NT2/D1 (cell line): ENCODE data around the gene CRISPLD2.
A peak's percentile ranks its signal among the peaks of the same experiment; 100 is the strongest.

ENCODE experiments used
- DNase-seq: peaks from one replicate; pipeline ENCODE4 v3.0.0-alpha.2; 2011; ENCODE audit warnings: low read depth, low spot score
- H3K27me3 ChIP-seq: 2 replicates; pipeline ENCODE4 v1.6.0; 2011; ENCODE audit warnings: mild to moderate bottlenecking; ENCODE audit not compliant: insufficient read length, insufficient read depth
- H3K36me3 ChIP-seq: 2 replicates; pipeline ENCODE4 v1.6.1; 2011; ENCODE audit warnings: mild to moderate bottlenecking, low read length, mixed read lengths; ENCODE audit not compliant: insufficient read depth, insufficient read length
- H3K4me1 ChIP-seq: 2 replicates; pipeline ENCODE4 v1.5.1; 2011; ENCODE audit not compliant: insufficient read depth, insufficient read length
- H3K4me3 ChIP-seq: 2 replicates; pipeline ENCODE4 v1.5.1; 2011; ENCODE audit warnings: low read depth; ENCODE audit not compliant: insufficient read length
- H3K9ac ChIP-seq: 2 replicates; pipeline ENCODE4 v1.6.0; 2011; ENCODE audit warnings: low read depth; ENCODE audit not compliant: insufficient read length
- H3K9me3 ChIP-seq: 2 replicates; pipeline ENCODE4 v1.5.1; 2011; ENCODE audit warnings: mild to moderate bottlenecking, low read length; ENCODE audit not compliant: insufficient read depth
- SUZ12 ChIP-seq: IDR thresholded peaks from 2 replicates; pipeline ENCODE4 v1.6.1; 2011; ENCODE audit not compliant: insufficient read length, insufficient read depth; ENCODE audit errors: extremely low read depth
- YY1 ChIP-seq: IDR thresholded peaks from 2 replicates; pipeline ENCODE4 v1.6.1; 2011; ENCODE audit not compliant: insufficient read length, insufficient read depth
- ZNF274 ChIP-seq: IDR thresholded peaks from 2 replicates; pipeline ENCODE4 v1.6.1; 2011; ENCODE audit warnings: mild to moderate bottlenecking, low read depth, low read length

CRISPLD2 gene

DNA sequence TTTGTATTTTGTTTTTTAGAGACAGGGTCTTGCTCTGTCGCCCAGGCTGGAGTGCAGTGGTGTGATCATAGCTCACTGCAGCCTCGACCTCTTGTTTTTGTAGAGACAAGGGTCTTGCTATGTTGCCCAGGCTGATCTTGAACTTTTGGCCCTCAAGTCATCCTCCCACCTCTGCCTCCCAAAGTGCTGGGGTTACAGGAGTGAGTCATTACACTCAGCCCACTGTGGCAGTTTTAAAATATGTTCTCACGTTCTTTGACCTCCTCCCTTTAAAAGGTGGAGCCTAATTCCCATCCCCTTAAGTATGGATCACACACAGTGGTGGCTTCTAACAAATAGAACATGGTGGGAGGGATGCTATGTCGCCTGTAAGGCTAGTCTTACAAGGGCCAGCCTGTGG is 123.8 kb downstream of the CRISPLD2 start:
- DNase-seq, result no peak
- Histone ChIP-seq H3K9me3 (no peaks in the 10 kb centered on the region), H3K36me3 (no peaks in the 10 kb centered on the region), H3K9ac (no peak overlapping the region), H3K4me1 (peaks cover 2% of the 10 kb centered on the region), H3K4me3 (no peak overlapping the region), H3K27me3 (no peaks in the 10 kb centered on the region)
- TF ChIP-seq SUZ12, result no peak

DNA sequence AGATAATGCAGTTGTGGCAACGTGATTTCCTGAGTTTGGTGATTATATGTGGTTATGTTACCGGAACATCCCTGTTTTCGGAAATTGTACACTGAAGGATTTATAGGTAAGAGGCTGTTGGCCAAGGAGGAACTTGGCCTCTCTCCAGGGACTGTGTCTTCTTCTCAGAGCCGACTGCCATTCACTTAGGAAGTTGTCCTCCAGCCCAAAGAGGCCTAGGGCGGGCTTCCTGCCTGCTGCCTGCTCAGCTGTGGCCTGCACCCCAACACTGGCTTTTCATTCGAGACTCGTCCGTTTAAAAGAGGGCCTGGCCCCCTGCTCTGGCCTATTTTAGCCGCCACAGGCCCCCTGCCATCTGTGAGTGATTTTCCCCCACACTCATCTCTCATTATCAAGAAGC is 127.2 kb downstream of the CRISPLD2 start:
- peaks cover 5% of the 10 kb centered on the region for H3K4me1 ChIP-seq
- no peak overlapping the region for H3K4me3 ChIP-seq
- peaks cover 5% of the 10 kb centered on the region; the same call in 1 of the 2 replicates for H3K9me3 ChIP-seq
- H3K27me3 ChIP-seq, result no peaks in the 10 kb centered on the region
- no peaks in the 10 kb centered on the region for H3K36me3 ChIP-seq
- DNase-seq, result no peak
- no peak overlapping the region for H3K9ac ChIP-seq
- TF ChIP-seq ZNF274 (no peak), YY1 (no peak), SUZ12 (no peak)

DNA sequence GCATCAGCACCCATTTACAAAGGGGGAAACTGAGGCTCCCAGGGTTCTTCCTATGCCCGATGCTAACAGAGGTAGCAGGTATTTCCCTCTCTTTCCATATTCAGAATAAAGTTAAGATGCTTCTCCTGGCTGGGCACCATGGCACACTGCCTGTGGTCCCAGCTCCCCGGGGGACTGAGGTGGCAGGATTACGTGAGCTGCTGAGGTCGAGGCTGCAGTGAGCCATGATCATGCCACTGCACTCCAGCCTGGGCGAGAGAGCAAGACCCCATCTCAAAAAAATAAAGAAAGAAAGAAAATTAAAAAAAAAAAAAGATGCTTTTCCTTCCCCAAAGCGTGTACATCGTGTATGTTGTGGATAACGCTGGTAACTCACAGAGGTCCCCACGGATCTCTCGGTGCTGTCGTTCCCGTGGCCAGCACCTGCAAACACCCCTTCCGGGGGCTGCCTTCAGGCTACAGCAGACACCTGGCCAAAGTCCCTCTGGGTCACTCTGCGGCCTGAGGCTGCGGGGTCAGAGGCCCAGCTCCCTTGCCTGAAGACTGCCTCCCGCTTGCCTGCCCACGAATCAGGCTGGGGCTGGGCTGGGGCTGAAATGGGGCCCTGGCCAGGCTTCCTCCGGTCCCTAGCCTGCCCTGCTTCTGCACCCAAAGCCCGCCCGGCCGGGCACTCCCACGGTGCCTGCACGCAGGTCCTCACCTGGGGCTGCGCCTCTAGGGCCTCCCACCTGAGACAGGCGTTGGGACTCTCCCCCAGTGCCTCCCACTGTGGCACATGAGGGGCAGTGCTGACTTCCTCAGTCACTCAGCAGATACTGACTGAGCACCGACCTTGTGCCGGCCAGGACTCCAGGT is 128.4 kb downstream of the CRISPLD2 start:
- Histone ChIP-seq H3K9ac (peak overlapping the region; percentile 1), H3K9me3 (peaks cover 5% of the 10 kb centered on the region; the same call in 1 of the 2 replicates), H3K4me1 (peaks cover 10% of the 10 kb centered on the region), H3K36me3 (no peaks in the 10 kb centered on the region), H3K27me3 (no peaks in the 10 kb centered on the region), H3K4me3 (no peak overlapping the region)
- DNase-seq, result no peak
- TF ChIP-seq ZNF274 (no peak), YY1 (no peak), SUZ12 (no peak)

DNA sequence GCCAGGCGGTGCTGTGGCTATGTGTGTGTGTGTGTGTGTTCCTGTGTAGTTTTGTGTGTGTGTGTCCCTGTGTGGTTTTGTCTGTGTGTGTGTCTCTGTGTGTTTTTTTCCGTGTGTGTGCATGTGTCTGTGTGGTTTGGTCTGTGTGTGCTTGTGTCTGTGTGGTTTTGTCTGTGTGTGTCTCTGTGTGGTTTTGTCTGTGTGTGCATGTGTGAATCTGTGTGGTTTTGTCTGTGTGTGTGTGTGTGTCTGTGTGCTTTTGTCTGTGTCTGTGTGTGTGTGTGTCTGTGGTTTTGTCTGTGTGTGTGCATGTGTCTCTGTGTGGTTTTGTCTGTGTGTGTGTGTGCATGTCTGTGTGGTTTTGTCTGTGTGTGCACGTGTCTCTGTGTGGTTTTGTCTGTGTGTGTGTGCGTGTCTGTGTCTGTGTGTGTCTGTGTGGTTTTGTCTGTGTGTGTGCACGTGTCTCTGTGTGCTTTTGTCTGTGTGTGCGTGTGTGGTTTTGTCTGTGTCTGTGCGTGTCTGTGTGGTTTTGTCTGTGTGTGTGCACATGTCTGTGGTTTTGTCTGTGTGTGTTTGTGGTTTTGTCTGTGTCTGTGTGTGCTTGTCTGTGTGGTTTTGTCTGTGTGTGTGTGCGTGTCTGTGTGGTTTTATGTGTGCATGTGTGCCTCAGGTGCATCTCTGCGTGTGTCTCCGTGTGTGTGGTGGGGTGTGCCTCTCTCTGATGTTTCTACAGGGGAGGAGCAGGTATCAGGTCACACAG is 129.2 kb downstream of the CRISPLD2 start:
- DNase-seq, result no peak
- H3K9me3 ChIP-seq, result peaks cover 5% of the 10 kb centered on the region; the same call in 1 of the 2 replicates
- no peak overlapping the region for H3K4me3 ChIP-seq
- peaks cover 10% of the 10 kb centered on the region for H3K4me1 ChIP-seq
- no peaks in the 10 kb centered on the region for H3K36me3 ChIP-seq
- TF ChIP-seq ZNF274 (no peak), SUZ12 (no peak), YY1 (no peak)
- H3K27me3 ChIP-seq, result no peaks in the 10 kb centered on the region
- no peak overlapping the region for H3K9ac ChIP-seq

DNA sequence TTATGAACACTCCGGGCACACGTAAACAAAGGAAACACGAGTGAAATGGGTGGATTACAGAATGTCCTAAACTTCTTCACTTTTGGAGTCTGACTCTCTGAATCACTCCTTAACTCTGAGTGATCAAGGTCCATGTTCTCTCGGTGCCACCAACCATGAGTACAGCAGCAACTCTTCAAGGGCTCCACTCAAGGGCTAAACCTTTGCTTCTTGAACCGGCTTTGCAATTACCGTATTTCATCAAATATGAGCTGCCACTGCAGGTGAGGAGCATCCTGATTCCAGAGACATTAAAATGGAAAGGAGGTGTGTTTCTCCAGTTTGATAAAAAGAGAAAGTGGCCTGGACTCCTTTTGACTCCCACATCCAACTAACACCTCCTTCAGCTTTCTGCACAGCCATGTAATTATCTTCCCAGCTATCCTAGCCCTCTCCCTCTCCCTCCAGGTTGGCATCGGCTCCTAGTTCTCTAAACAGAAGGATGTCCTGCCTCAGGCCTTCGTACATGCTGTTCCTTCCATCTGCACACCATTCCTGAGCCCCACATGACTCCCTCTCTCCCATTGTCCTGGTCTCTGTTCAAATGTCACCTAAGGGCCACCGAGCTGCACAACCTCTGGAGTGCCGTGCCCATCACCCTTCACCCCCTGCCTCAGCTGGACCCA is 130.1 kb downstream of the CRISPLD2 start:
- Histone ChIP-seq H3K27me3 (no peaks in the 10 kb centered on the region), H3K9me3 (peaks cover 5% of the 10 kb centered on the region; the same call in 1 of the 2 replicates), H3K36me3 (no peaks in the 10 kb centered on the region), H3K9ac (no peak overlapping the region), H3K4me1 (peaks cover 10% of the 10 kb centered on the region), H3K4me3 (no peak overlapping the region)
- TF ChIP-seq YY1 (no peak), SUZ12 (no peak), ZNF274 (no peak)
- no peak for DNase-seq

DNA sequence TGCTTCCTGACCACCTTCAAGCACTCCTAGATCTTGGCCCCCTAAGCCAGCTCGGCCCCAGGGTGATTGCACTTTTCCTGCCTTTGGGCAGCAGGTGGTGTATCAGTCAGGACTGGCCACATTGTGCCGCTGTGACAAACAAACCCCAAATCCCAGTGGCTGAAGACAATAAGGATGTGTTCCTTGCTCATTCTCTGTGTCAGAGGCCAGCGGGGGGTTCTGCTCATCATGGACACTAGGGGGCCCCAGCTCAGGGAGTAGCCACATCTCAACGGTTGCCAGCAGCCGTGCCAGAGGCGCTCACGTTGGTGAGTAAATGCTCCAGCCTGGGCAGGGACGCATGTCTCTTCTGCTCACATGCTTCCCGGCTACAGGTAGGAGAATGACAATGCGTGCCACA is 131.1 kb downstream of the CRISPLD2 start:
- Histone ChIP-seq H3K4me1 (peaks cover 10% of the 10 kb centered on the region), H3K4me3 (no peak overlapping the region), H3K27me3 (no peaks in the 10 kb centered on the region), H3K9ac (no peak overlapping the region), H3K36me3 (no peaks in the 10 kb centered on the region), H3K9me3 (peaks cover 5% of the 10 kb centered on the region; the same call in 1 of the 2 replicates)
- no peak for TF ChIP-seq ZNF274
- TF ChIP-seq YY1, result no peak
- no peak for TF ChIP-seq SUZ12
- no peak for DNase-seq
